Ramos (cell line): ENCODE results near the gene NCKAP5.

Experiments
- in situ Hi-C: fragments of 300-500 bp; cut with MboI; formaldehyde crosslinking; loops from one replicate; pipeline ENCODE4 v1.14.3; 2022; ENCODE audit warnings: low sequenced_read_pairs; ENCODE audit not compliant: unreplicated experiment

The NCKAP5 gene

GRCh38 chr2:132948211-132948610, 620.1 kb downstream of the NCKAP5 start:
- in situ Hi-C loops: no loop called here

- in situ Hi-C loops: no loop called here
These were observed 624.4 kb downstream of the NCKAP5 start for GRCh38 chr2:132943829-132944228.

GRCh38 chr2:132941296-132942020, 626.8 kb downstream of the NCKAP5 start:
- in situ Hi-C loops: no loop called here

GRCh38 chr2:132937629-132938028, 630.6 kb downstream of the NCKAP5 start:
- in situ Hi-C loops: no loop called here

GRCh38 chr2:132936791-132937190, 631.5 kb downstream of the NCKAP5 start:
- in situ Hi-C loops: no loop called here

- in situ Hi-C loops: no loop called here
These were observed 632.0 kb downstream of the NCKAP5 start for GRCh38 chr2:132936261-132936660.

GRCh38 chr2:132929786-132930185, 638.5 kb downstream of the NCKAP5 start:
- in situ Hi-C loops: no loop called here

- in situ Hi-C loops: no loop called here
These were observed 644.5 kb downstream of the NCKAP5 start for GRCh38 chr2:132923787-132924186.

- in situ Hi-C loops: no loop called here
These were observed 652.3 kb downstream of the NCKAP5 start for GRCh38 chr2:132915812-132916549.

DNA sequence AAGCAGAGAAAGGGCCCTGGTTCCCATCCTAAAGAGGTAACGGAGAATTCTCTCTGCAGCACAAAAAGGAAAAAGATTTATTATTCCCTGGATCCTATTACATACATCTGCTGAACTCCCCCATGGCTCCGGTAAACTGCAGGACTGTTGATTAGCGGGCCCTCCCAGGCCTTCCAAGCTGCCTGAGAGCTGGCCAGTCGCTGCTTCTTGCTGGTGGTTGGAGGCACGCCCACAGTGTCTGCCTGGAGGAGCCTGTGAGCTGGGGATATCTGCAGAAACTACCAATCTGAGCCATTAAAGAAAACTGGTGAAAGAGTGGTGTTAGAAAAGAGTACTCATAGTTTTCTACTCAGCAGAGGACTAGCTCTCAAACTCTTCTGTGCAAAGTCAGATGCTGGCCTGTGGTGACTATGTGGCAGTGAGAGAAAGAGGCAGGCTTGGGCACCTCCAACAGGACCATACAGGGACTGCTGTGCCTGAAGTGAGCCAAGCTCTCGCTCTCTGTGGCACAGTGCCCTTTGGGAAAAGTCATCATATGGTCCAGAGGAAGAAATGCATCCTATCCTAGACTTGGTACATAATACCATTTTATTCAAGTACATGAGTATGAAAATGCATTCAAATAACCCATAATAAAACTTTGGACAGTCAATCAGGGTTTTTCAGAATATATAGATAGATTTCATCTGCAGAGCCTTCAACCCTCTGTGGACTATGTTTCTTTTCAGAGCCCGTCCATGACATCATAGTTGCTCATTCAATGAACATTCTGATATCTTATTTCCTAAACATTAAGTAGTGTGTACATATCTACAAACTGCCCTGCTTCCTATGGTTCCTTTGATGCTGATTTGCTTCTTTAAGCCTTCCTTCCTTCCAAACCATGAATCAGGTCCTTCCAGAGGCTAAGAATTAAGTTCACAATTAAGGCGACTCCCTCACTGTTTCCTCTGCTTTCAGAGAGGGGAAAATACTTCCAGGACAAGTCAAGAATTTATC, 656.2 kb downstream of the NCKAP5 start:
- in situ Hi-C loops: no loop called here

DNA sequence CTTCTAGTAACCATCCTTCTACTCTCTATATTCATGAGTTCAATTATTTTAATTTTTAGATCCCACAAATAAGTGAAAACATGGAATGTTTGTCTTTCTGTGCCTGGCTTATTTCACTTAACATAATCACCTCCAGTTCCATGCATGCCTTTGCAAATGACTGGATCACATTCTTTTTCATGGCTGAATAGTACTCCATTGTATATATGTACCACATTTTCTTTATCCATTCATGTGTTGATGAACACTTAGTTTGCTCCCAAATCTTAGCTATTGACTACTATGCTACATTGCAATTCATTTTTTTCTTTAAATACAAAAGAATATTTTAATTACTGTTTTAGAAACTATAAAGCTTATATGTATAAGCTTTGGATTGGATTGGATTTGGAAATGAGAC, 657.8 kb downstream of the NCKAP5 start:
- in situ Hi-C loops: no loop called here

- in situ Hi-C loops: no loop called here
These were observed 658.8 kb downstream of the NCKAP5 start for GRCh38 chr2:132909427-132909826.

- in situ Hi-C loops: no loop called here
These were observed 664.0 kb downstream of the NCKAP5 start for GRCh38 chr2:132904142-132904842.

DNA sequence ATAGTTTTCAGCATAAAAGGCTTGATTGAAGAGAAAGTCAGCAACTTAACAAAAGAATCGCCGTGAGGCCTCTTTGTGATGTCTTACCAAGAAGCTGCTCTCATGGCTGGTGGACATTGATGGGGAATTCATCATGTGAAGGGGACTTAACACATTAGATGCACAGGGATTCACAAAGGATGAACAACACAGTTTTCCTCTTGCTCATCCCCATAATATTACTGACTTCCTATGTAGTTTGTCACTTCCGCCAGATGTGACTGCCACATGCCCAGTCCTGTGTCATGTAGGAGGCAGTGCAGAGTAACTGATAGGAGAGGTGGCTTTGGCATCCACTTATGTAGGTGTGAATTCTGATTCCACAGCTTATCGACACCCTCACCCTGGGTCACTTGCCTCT, 665.6 kb downstream of the NCKAP5 start:
- in situ Hi-C loops: no loop called here

DNA sequence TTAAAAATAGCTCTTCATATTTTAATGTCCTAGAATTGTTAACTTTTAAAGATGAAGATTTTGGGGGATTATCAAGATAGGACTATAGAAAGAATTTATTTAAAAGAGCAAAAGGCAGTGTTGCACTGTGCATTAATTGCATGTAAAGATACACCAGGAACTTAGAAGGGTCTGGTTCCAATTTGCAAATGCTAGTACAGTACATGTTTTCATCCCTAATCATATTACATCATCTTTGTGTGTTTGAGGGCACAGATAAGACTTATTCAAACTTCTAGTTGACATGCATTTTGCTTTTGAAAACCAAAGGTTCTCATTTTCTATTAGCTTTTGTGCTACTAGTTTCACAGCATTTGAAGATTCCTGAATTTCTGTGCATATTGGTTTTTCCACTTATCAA, 666.6 kb downstream of the NCKAP5 start:
- in situ Hi-C loops: no loop called here

GRCh38 chr2:132897111-132897510, 671.2 kb downstream of the NCKAP5 start:
- in situ Hi-C loops: no loop called here

DNA sequence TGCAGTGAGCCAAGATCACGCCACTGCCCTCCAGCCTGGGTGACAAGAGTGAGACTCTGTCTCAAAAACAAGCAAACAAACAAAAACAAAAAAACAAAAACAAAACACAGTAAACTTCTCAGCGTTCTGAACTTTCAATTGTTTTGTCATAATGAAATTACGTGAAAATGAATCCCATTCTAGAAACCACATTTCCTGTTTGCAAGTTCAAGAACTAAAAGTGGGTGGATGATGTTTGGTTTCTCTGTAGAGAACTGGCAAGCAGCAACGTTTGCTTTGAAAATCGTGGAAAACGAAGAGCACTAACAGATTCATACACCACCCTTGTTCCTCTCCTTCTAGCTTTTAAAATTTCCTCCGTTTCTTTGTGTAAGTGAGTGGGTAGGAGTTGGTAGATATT, 672.2 kb downstream of the NCKAP5 start:
- in situ Hi-C loops: no loop called here

GRCh38 chr2:132891498-132891897, 676.8 kb downstream of the NCKAP5 start:
- in situ Hi-C loops: no loop called here

DNA sequence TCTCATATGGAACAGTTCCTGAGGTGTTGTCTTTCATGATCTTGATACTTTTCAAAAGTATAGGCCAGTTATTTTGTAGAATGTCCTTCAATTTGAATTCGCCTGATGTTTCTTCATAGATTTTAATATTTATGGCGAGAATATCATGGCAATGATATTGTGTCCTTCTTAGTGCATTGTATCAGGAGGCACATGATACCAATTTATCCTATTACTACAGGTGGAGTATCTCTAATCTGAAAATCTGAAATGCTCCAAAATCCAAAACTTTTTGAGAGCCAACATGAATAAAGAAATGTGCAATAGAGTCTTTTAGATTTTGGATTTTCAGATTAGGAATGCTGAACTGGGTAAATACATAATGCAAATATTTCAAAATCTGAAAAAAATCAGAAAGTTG, 681.7 kb downstream of the NCKAP5 start:
- in situ Hi-C loops: no loop called here

DNA sequence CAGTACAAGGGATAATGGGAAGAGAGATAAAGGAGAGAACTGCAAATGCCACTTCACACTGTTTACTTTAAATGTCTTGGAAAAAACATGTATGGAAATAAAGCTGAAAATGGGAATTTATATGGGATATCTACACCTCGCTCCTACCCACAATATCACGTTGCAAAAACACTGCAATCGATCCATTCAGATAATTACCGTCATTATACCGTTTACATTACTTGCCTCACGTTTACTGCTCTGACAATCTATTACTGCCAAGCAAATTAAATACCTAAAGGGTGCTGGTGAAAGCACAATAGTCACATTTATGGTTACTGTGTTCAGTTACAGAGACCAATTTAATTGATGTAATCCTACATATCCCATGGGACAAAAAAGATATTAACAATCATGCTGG, 683.6 kb downstream of the NCKAP5 start:
- in situ Hi-C loops: no loop called here
